Measurements from ENCODE around the gene MUC5B. TPM values are rescaled to one million over a fixed set of nuclear protein-coding genes. Genes with fewer than 3 reads are reported as not detected.

Gene MUC5B
- polyA plus RNA-seq, 1 donor: 1.9 TPM

GRCh38 chr11:1309498-1310317 lies 86.8 kb downstream of the MUC5B start, which contains the start of gene TOLLIP:
TSS of gene TOLLIP (minus strand) at chr11:1309632. CDS start at chr11:1309498, 134 bp downstream.
- Histone ChIP-seq H3K36me3 (ENCODE audit: control insufficient read depth, insufficient read depth, low read length) (peaks cover 9% of the 10 kb centered on the region), H3K27me3 (ENCODE audit: control insufficient read depth, insufficient read depth, low read length) (no peaks in the 10 kb centered on the region), H3K4me1 (ENCODE audit: control insufficient read depth, insufficient read depth, low read length) (peaks cover 43% of the 10 kb centered on the region), H3K9me3 (ENCODE audit: control insufficient read depth, low read depth, low read length) (no peaks in the 10 kb centered on the region), H3K27ac (ENCODE audit: low read length) (peak within 1 kb of the TSS; percentile 95), H3K4me3 (ENCODE audit: low read length) (peak within 1 kb of the TSS; percentile 86)
- no CpG with 5 or more reads among the region's 97 CpGs for WGBS (ENCODE audit: insufficient coverage, low lambda C conversion rate)
- DNase-seq: peak; percentile 96

- no peaks in the 10 kb centered on the region for H3K27me3 ChIP-seq (ENCODE audit: control insufficient read depth, insufficient read depth, low read length)
- H3K4me1 ChIP-seq (ENCODE audit: control insufficient read depth, insufficient read depth, low read length): peaks cover 37% of the 10 kb centered on the region
- H3K4me3 ChIP-seq (ENCODE audit: low read length): peak overlapping the region; percentile 78
- peaks cover 9% of the 10 kb centered on the region for H3K36me3 ChIP-seq (ENCODE audit: control insufficient read depth, insufficient read depth, low read length)
- WGBS (ENCODE audit: insufficient coverage, low lambda C conversion rate): 81% methylated on average over 6 of the region's 18 CpGs
- H3K9me3 ChIP-seq (ENCODE audit: control insufficient read depth, low read depth, low read length): no peaks in the 10 kb centered on the region
- no peak for DNase-seq
- H3K27ac ChIP-seq (ENCODE audit: low read length): peak overlapping the region; percentile 95
These were observed 87.4 kb downstream of the MUC5B start for GRCh38 chr11:1310318-1310687.

- DNase-seq: no peak
- Histone ChIP-seq H3K36me3 (ENCODE audit: control insufficient read depth, insufficient read depth, low read length) (peaks cover 9% of the 10 kb centered on the region), H3K27me3 (ENCODE audit: control insufficient read depth, insufficient read depth, low read length) (no peaks in the 10 kb centered on the region), H3K9me3 (ENCODE audit: control insufficient read depth, low read depth, low read length) (no peaks in the 10 kb centered on the region), H3K4me3 (ENCODE audit: low read length) (no peak overlapping the region), H3K27ac (ENCODE audit: low read length) (no peak overlapping the region), H3K4me1 (ENCODE audit: control insufficient read depth, insufficient read depth, low read length) (peaks cover 32% of the 10 kb centered on the region)
- no CpG with 5 or more reads among the region's 15 CpGs for WGBS (ENCODE audit: insufficient coverage, low lambda C conversion rate)
These were observed 88.1 kb downstream of the MUC5B start for GRCh38 chr11:1310772-1311468.

Other genes with a start within 250 kb of the MUC5B start
- gene MUC6, start 186.3 kb upstream of the MUC5B start, polyA plus RNA-seq: 0.15 TPM
- gene MUC2, start 148.2 kb upstream of the MUC5B start, polyA plus RNA-seq: 94.8 TPM
- gene MUC5AC, start 65.1 kb upstream of the MUC5B start, polyA plus RNA-seq: 0.37 TPM
- 48.3 TPM for gene TOLLIP, start 86.6 kb downstream of the MUC5B start, polyA plus RNA-seq
- 14.7 TPM for gene BRSK2, start 166.9 kb downstream of the MUC5B start, polyA plus RNA-seq

All from large intestine (tissue), 3 donors.